PFSK-1 (cell line): Measurements from ENCODE around the gene NCF2.

Experiments
- FOXP2 ChIP-seq: optimal IDR thresholded peaks from 2 replicates; pipeline ENCODE3; 2011; ENCODE audit warnings: borderline replicate concordance, control low read depth, inconsistent platforms; ENCODE audit not compliant: insufficient read depth; ENCODE audit errors: extremely low read length, extremely low read depth
- POLR2AphosphoS5 ChIP-seq: IDR thresholded peaks from 2 replicates; pipeline ENCODE4 v1.6.1; 2012; ENCODE audit warnings: low read depth, mild to moderate bottlenecking, control low read depth, low read length, moderate library complexity
- SIN3A ChIP-seq: IDR thresholded peaks from 2 replicates; pipeline ENCODE4 v1.6.1; 2012; ENCODE audit warnings: mild to moderate bottlenecking, low read length, moderate library complexity, borderline replicate concordance; ENCODE audit not compliant: insufficient read depth
- TAF1 ChIP-seq: IDR thresholded peaks from 2 replicates; pipeline ENCODE4 v1.6.1; 2012; ENCODE audit warnings: low read length, control low read depth, borderline replicate concordance; ENCODE audit not compliant: insufficient read depth
- TF ChIP-seq, protein P1 (sequence below), 2 experiments: IDR thresholded peaks; 2 replicates each; pipeline versions ENCODE4 v1.6.1 to v1.8.0; 2011 to 2012; ENCODE audit warnings: low read depth in 2 of 2, low read length in 2 of 2, control low read depth in 1 of 2, inconsistent platforms in 1 of 2, mild to moderate bottlenecking in 1 of 2, moderate library complexity in 1 of 2; ENCODE audit not compliant: insufficient read depth in 1 of 2

DNA sequence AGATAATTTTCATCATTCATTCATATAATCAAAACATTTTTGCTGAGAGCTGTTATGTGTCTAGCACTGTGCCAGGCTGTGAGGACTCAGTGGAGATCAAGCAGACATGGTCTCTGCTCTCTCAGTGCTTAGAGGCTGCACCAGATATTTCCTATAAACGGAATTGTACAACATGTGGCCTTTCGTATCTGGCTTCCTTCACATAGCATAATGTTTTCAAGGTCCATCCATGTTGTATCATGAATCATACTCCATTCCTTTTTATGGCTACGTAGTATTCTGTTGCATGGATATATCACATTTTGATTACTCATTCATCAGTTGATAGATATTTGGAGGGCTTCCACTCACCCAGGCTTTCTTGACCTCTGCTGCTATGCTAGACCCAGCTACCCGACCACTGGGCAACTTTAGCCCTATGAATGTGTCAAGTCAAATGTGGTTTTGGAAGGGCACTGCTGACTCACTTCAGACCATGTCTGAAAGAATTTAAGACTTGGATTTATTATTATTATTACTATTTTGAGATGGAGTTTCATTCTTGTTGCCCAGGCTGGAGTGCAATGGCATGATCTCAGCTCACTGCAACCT lies 18.5 kb downstream of the NCF2 start:
- TF ChIP-seq TAF1, result no peak
- TF ChIP-seq, protein P1, sequence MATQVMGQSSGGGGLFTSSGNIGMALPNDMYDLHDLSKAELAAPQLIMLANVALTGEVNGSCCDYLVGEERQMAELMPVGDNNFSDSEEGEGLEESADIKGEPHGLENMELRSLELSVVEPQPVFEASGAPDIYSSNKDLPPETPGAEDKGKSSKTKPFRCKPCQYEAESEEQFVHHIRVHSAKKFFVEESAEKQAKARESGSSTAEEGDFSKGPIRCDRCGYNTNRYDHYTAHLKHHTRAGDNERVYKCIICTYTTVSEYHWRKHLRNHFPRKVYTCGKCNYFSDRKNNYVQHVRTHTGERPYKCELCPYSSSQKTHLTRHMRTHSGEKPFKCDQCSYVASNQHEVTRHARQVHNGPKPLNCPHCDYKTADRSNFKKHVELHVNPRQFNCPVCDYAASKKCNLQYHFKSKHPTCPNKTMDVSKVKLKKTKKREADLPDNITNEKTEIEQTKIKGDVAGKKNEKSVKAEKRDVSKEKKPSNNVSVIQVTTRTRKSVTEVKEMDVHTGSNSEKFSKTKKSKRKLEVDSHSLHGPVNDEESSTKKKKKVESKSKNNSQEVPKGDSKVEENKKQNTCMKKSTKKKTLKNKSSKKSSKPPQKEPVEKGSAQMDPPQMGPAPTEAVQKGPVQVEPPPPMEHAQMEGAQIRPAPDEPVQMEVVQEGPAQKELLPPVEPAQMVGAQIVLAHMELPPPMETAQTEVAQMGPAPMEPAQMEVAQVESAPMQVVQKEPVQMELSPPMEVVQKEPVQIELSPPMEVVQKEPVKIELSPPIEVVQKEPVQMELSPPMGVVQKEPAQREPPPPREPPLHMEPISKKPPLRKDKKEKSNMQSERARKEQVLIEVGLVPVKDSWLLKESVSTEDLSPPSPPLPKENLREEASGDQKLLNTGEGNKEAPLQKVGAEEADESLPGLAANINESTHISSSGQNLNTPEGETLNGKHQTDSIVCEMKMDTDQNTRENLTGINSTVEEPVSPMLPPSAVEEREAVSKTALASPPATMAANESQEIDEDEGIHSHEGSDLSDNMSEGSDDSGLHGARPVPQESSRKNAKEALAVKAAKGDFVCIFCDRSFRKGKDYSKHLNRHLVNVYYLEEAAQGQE (IDR thresholded peaks at IDR 0.05; ENCODE audit: insufficient read depth in 1 of 2, low read depth in 2 of 2, low read length in 2 of 2), result no peak
- TF ChIP-seq SIN3A, result no peak
- TF ChIP-seq FOXP2, result no peak
- TF ChIP-seq POLR2AphosphoS5, result no peak
